ENCODE measurements around the gene CYBA.

Gene CYBA

DNA sequence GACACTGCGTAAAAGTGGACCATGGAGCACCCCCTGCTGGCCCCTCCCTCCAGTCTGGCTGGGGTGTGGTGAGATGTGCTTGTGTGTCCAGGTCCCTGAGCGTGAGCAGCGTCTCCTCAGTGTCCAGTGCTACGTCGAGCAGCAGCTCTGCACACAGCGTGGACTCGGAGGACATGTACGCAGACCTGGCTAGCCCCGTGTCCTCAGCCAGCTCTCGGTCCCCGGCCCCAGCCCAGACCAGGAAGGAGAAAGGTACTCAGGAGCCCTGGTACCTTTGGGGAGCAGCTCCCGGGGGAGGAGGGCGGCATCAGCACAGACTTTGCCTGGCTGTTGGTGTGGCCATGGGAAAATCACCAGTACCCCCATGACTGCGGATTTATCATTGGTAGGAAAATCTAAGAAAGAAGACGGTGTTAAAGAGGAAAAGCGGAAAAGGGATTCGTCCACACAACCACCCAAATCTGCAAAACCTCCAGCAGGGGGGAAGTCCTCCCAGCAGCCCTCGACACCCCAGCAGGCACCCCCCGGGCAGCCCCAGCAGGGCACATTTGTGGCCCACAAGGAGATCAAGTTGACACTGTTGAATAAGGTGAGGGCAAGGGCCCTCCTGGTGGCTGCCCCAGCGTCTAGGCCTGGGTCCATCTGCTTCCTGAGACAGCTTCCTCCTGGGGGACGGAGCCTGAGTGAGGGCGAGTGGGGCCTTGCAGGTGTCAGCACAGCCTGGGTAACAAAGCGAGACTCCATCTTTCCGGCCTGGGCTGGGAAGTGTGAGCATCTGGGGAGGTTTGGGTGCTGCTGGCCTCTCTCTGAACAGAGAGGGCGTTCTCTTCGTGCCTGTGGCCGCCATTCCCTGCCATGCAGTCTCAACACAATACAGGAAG lies 23.1 kb downstream of the CYBA start:
- DNase-seq (ENCODE audit: insufficient read length, low spot score) (no peak), FAIRE-seq (no peak)
- TF ChIP-seq, protein P1, sequence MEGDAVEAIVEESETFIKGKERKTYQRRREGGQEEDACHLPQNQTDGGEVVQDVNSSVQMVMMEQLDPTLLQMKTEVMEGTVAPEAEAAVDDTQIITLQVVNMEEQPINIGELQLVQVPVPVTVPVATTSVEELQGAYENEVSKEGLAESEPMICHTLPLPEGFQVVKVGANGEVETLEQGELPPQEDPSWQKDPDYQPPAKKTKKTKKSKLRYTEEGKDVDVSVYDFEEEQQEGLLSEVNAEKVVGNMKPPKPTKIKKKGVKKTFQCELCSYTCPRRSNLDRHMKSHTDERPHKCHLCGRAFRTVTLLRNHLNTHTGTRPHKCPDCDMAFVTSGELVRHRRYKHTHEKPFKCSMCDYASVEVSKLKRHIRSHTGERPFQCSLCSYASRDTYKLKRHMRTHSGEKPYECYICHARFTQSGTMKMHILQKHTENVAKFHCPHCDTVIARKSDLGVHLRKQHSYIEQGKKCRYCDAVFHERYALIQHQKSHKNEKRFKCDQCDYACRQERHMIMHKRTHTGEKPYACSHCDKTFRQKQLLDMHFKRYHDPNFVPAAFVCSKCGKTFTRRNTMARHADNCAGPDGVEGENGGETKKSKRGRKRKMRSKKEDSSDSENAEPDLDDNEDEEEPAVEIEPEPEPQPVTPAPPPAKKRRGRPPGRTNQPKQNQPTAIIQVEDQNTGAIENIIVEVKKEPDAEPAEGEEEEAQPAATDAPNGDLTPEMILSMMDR (IDR thresholded peaks at IDR 0.05; ENCODE audit: insufficient read depth, missing control alignments): no peak

DNA sequence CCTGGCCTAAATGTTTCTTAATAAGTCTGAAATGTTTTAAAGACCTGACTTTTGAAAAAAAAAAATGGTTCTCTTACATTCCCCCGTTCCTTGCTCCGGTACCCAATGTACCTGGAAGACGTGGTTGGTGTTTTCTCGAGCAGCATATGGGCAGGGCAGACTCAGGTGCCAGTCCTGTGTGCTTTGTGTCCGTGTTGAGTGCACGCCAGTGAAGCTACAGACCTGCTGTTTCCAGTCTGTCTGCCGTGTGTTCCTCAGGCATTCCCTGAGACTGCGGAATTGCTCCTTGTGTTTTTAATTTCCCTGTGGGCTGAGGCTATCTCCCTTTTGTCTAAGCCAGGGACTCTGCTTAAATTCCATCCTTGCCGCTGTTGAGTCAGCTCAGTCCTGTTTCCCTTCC lies 24.2 kb downstream of the CYBA start:
- DNase-seq (ENCODE audit: insufficient read length, low spot score) (no peak), FAIRE-seq (no peak)
- TF ChIP-seq, protein P1 (IDR thresholded peaks at IDR 0.05; ENCODE audit: insufficient read depth, missing control alignments): no peak

DNA sequence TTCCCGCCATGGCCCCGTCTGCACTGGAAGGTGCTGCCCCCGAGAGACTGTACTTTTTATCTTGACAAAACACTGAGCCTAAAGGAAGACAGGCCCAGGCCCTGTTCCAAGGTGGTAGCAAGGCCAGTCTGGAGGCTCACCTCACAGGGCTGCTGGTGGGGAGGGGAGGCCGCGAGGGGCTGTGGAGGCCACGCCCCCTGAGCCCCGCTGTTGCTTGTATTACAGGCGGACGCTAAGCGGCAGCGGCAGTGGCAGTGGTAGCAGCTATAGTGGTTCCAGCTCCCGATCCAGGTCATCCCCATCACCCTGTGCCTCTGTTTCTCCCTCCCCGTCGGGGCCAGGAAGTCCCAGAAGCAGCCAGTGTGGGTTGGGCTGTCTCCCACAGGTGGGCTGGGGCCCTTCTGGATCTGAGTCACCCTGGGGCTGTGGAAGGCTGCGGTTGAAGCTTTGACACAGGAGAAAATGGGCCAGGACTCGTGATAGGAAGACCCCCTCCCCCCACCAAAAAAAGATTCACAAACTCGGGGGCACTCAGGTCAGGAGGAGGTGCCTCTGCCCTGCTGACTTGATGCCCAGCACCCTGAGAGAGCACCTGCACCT lies 25.8 kb downstream of the CYBA start:
- TF ChIP-seq, protein P1 (IDR thresholded peaks at IDR 0.05; ENCODE audit: insufficient read depth, missing control alignments): no peak
- FAIRE-seq (no peak), DNase-seq (ENCODE audit: insufficient read length, low spot score) (no peak)

GRCh38 chr16:88624481-88624880 lies 26.4 kb downstream of the CYBA start:
- TF ChIP-seq, protein P1 (IDR thresholded peaks at IDR 0.05; ENCODE audit: insufficient read depth, missing control alignments): no peak
- FAIRE-seq (no peak), DNase-seq (ENCODE audit: insufficient read length, low spot score) (no peak)

DNA sequence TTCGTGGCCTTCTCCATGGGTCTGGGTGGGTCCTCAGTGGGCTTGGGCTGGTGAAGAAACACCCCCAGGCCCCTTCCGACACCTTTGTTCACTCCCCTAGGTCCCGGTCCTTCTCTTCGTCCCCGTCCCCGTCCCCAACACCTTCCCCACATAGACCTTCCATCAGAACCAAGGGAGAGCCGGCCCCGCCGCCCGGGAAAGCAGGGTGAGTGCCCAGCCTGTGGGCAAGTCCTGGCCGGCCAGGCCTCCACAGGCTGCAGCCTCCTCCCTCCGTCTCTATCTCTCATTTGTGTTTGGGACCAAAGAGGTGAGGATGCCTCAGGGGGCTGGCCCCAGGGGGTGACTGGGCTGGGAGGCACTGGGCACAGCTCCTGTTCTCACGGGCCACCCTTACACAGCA lies 27.0 kb downstream of the CYBA start:
- FAIRE-seq (no peak), DNase-seq (ENCODE audit: insufficient read length, low spot score) (no peak)
- TF ChIP-seq, protein P1 (IDR thresholded peaks at IDR 0.05; ENCODE audit: insufficient read depth, missing control alignments): no peak

DNA sequence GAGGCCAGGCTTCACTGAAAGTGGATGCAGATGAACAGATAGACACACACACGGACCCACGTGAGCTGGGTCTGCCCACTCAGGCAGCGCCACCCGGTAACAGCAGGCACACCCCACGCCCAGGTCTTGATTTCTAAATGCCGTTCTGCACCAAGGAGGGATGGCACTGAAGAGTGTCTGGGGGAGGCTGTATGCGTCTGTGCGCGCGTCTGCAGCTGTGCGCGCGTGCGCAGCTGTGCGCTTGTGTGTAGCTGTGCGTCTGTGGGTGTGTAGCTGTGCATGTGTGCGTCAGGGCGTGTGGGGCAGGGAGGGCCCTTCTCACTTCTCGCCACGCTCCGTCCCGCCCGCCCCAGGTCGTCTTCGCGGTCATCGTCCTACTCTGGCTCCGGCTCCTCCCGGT lies 28.0 kb downstream of the CYBA start:
- DNase-seq (ENCODE audit: insufficient read length, low spot score) (no peak), FAIRE-seq (no peak)
- TF ChIP-seq, protein P1 (IDR thresholded peaks at IDR 0.05; ENCODE audit: insufficient read depth, missing control alignments): no peak

GRCh38 chr16:88622125-88622524 lies 28.7 kb downstream of the CYBA start:
- DNase-seq (ENCODE audit: insufficient read length, low spot score) (no peak), FAIRE-seq (no peak)
- TF ChIP-seq, protein P1 (IDR thresholded peaks at IDR 0.05; ENCODE audit: insufficient read depth, missing control alignments): no peak
